HG03108 (cell line): ENCODE measurements around the gene CRELD2.

Experiments
- ATAC-seq: cut with Tn5 transposase; IDR thresholded peaks from one replicate; pipeline ENCODE4 v1.9.1; 2021; ENCODE audit warnings: moderate library complexity; ENCODE audit not compliant: unreplicated experiment

Gene CRELD2, protein sequence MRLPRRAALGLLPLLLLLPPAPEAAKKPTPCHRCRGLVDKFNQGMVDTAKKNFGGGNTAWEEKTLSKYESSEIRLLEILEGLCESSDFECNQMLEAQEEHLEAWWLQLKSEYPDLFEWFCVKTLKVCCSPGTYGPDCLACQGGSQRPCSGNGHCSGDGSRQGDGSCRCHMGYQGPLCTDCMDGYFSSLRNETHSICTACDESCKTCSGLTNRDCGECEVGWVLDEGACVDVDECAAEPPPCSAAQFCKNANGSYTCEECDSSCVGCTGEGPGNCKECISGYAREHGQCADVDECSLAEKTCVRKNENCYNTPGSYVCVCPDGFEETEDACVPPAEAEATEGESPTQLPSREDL

DNA sequence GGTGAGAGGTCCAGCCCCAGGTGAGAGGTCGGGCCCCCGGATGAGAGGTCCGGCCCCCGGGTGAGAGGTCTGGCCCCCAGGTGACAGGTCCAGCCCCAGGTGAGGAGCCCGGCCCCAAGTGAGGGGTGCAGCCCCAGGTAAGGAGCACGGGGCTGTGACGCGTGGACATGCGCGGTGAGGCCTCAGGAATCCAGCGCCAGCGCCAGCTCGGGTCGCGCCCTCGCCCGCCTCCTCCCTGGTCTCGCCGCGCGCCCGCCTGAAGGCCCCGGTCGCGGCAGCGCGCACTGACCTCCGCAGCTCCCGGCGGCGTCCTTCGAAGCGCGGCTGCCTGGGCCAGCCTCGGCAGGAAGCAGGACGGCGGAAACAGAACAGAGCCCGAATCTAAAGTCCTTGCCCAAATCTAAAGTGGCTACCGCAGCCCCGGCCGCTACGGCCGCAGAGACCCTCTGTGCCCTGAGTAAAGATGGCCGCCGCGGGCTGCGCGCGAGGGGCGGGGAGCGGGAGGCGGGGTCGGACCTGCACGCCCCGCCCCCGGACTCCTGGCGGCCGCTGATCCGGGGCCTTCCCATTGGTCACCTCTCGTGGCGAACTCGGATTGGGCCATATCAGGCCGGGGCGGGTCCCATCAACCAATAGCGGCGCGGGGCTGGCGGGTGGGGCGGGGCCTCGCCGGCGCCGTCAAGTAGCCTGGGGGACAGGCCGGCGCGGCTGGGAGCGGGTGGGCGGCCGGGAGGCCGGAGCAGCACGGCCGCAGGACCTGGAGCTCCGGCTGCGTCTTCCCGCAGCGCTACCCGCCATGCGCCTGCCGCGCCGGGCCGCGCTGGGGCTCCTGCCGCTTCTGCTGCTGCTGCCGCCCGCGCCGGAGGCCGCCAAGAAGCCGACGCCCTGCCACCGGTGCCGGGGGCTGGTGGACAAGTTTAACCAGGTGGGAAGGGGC, at the start of gene CRELD2, which contains the start of gene ALG12:
Gene CRELD2 (plus strand): TSS at position 661 of the 937 bp plus-strand sequence. CDS start 136 bp downstream, at position 797.
Gene ALG12 (minus strand): TSS at position 465 of the 937 bp plus-strand sequence. CDS start 4,673 bp downstream, outside the sequence.
- ATAC-seq: peak; percentile 88

DNA sequence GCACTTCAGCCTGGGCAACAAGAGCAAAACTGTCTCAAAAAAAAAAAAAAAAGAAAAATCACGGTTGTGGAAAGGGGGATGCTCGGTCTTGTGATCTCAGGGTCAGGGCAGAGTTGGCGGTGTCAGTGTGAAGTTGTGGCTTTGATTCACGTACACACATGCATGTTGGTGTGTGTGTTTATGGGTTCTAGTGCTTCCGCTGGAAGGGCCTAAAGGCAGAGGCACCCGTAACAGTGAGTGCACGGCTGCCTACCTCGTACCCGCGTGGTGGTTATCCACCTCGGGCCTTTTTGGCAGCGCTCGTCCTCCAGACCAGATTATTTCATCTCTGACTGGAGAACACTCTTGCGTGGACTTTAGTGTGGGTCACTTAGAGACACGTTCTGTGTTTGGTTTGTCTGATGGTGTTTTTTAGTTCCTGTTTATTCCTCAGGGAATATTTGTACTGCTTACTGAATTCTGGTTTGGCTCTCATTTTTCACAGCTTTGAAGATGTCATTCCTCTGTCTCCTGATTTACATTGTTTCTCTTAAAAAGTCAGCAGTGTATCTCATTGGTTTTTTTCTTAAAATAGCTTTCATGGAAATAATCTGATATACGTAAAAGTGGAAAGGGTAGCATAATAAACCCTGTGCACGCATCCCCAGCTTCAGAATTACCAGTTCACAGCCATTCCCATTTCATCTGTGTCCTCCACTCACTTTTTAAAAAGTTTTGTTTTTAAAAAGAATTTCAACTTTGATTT, 49.2 kb upstream of the CRELD2 start:
- ATAC-seq: no peak

DNA sequence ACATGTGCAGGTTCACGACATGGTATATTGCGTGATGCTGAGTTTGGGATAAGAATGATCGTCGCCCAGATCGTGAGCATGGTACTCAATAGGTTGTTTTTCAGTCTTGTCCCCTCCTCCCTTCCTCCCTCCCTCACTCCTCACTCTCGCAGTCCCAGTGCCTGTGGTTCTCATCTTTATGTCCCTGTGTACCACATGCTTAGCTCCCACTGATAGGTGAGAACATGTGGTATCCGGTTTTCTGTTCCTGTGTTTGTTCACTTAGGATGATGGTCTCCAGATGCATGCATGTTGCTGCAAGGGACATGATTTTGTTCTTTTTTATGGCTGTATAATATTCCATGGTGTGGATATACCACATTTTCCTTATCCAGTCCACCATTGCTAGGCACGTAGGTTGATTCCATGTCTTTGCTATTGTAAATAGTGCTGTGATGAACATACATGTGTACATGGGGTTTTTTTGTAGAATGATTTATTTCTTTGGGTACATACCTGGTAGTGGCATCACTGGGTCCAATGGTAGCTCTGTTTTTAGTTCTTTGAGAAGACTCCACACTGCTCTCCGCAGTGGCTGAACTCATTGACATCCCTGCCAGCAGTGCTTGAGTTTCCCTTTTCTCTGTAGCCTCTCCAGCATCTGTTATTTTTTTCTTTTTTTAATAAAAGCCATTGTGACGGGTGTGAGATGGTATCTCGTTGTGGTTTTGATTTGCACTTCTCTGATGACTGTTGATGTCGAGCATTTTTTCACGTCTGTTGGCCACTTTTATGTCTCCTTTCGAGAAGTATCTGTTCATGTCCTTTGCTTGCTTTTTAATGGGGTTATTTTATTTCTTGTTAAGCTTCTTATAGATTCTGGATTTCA, 48.4 kb upstream of the CRELD2 start:
- ATAC-seq: no peak

DNA sequence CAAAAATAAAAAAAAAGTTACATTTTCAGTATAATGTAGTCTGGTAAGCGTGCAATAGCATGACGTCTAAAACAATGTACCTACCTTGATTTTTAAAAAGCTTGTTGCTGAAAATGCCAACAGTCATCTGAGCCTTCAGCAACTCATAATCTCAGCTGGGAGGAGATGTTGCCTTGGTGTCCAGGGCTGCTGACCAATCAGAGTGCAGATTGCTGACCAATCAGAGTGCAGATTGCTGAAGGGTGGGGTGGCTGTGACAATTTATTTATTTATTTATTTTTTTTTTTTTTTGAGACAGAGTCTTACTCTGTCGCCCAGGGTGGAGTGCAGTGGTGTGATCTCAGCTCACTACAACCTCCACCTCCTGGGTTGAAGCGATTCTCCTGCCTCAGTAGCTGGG, 47.0 kb upstream of the CRELD2 start:
- ATAC-seq: no peak

DNA sequence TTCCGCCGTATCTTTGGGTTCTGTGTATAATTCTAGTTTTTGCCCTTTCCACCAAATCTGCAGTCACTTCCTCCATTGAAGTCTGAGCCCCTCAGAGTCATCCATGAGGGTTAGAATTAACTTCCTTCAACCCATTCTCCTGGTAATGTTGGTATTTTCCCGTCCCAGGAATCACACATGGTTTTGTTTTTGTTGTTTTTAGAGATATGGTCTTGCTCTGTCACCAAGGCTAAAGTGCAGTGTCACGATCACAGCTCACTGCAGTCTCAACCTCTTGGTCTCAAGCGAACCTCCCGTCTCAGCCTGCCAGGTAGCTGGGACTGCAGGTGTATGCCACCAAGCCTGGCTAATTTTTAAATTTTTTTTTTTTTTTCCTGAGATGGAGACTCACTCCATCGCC, 46.1 kb upstream of the CRELD2 start:
- no peak for ATAC-seq

DNA sequence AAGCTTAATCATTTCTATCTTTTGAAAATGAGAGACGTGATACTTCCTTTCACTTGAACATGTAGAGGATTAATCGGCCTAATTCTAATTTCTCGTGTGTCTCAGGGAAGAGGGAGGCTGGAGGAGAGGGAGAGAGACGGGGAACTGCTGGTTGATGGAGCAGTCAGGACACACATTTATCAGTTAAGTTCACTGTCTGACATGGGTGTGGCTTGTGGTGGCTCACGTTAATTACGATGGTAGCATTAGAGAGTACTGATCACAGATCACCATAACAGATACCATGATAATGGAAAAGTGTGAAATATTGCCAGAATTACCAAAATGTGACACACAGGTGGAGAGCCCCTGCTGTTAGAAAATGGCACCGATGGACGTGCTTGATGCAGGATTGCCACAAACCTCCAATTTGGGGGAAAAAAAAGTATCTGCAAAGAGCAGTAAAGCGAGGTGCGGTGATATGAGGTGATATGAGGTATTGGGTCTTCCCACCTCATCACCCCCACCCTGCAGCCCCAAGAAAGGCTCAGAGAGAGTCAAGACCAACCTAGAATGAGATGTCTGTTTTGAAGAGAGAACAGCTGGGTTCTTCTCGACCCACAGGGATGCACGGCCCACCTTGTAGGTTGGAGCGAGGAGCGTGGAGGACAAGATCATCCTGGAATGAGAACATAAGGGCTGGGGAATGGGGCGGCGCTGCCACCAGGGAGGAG, 45.0 kb upstream of the CRELD2 start:
- ATAC-seq: no peak

DNA sequence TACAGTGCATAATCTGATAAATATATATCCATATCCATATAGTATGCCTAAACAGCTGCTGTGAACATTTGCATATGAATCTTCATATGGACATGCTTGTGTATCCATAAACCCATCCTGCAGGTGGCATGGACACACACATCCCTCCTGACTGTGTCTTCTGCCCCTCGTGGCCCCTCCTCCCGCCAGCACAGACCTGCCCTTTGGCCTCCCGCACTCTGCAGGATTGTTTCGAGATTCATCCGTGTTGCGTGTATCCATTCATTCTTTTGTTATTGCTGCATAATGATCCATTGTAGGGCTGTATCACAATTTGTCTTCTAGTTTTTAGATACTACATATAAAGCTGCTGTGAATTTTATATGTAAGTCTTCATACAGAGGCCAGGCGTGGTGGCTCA, 40.8 kb upstream of the CRELD2 start:
- ATAC-seq: no peak

DNA sequence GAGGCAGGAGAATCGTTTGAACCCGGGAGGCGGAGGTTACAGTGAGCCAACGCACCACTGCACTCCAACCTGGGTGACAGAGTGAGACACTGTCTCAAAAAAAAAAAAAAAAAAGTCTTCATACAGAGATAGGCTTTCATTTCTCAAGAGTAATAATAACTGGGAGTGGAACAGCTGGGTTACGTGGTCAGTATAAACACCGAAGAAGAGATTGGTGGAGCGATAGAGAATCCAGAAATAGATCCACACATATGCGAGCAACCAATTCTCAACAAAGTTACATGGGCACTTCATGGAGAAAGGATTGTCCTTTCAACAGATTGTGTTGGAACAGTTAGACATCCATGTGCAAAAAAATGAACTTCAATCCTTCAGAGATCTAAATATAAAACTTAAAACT, 40.2 kb upstream of the CRELD2 start:
- no peak for ATAC-seq

DNA sequence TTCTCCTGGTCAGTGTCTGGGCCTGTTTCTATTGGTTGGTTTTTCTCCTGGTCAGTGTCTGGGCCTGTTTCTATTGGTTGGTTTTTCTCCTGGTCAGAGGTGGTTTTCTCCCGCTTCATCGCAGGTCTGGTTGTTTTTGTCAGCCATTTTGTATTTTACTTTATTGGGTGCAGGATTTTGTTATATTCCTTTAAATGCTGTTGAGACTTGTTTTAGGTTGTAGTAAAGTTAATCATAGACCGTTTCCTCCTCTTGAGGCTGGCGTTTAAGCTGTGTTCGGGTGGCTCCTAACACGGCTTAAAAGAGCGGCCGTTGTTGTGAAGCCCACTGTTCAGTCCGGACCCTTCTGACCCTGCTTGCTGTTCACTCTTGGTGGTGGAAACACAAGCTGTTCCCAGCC, 38.6 kb upstream of the CRELD2 start:
- no peak for ATAC-seq

DNA sequence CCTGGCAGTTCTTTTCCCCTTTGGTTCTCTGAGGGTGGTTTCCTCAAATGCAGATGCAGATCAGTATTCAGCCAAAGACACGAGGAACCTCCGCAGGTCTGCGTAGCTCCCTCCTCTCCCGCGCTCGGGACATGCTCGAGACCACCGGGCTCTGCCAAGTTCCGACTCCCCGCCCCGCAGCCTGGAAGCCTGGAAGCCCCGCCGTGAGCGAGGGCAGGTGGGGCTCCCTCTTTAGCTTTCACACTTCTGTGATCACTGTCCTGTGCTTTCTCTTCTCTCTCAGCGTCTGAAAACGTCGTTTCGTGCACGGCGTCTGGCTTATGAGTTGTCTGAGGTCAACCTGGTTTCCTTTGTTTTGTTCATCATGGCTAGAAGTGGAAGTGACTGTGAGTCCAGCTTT, 38.2 kb upstream of the CRELD2 start:
- no peak for ATAC-seq

DNA sequence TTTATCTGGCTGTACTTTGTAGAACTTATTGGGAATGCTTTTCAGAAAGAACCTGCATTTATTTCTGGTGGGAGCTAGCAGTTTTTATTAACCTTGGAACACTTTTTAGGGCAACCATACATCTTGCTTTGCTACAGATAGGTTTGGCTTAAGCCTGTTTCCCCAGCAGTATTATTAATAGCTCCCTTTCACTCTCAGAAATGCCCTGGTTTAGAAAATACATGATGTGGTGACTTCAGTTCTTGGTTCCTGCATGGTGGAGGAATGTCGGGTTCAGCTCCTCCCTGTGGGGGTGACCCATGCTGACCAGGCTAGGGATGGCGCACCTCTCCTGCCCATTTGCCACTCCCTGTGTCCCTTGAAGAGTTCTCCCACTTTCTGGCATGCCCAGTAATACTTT, 36.6 kb upstream of the CRELD2 start:
- ATAC-seq: no peak

DNA sequence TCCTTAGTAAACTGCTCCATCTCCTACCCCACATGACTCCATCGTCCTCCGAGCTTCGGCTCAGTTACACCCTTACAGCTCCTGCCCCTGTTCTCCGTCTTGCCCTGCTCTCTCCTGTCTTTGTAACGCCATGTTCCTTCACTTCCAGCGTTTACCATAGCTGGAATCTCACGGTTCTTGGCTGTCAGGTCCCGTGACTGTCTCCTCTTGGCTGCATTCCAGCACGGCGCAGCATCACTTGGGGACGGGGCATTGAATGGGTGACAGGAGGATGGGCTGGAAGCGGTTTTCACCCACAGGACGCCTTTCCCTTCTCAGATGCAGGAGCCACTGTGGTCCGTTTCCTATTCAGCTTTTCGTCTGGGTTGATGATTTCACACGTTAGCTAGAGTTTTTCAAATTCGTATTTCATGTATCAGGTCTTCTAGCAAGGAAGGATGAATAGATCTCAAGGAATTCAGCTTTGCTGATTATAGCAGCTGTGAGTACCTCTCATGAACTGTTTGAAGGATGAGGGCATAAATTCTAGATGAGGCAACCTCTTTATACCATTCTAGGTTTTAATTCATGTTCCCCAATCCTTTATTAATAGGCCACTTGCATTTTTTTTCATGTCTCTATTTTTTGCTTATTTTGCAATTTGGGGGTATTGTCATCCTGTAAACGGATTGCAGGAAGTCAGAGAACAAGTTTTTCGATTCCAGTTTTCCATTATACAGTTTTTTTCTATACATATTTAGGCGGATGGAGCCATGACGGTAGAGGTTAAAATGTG, 35.7 kb upstream of the CRELD2 start:
- ATAC-seq: no peak

DNA sequence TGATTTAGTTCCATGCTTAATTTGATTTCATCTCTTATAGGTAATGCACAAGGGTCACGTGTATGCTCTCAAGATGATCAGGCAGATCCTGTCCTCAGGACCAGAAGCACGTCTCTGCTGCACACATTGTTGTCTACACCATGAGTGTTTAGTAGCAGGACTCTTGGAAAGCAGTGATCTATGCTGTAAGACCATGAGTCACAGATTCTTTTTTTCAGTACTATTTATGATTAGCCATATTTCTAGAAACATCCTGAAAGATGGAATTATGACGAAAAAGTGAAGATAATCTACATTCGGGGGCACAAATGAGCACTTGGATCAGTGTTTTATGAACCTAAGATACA, 35.2 kb upstream of the CRELD2 start:
- ATAC-seq: no peak

DNA sequence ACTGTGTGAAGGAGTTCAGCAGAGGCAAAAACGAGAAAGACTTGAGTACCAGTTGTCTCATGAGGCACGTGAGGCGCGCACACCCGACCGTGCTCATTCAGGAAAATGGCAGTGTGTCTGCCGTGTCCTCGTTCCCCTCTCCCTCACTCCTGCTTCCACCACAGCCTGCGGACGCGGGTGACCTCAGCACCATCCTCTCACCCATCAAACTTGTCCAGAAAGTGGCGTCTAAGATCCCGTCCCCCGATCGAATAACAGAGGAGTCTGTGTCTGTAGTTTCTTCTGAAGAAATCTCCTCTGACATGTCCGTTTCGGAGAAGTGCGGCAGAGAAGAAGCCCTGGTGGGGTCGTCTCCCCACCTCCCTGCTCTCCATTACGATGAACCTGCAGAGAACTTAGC, 34.4 kb upstream of the CRELD2 start:
- ATAC-seq: no peak

DNA sequence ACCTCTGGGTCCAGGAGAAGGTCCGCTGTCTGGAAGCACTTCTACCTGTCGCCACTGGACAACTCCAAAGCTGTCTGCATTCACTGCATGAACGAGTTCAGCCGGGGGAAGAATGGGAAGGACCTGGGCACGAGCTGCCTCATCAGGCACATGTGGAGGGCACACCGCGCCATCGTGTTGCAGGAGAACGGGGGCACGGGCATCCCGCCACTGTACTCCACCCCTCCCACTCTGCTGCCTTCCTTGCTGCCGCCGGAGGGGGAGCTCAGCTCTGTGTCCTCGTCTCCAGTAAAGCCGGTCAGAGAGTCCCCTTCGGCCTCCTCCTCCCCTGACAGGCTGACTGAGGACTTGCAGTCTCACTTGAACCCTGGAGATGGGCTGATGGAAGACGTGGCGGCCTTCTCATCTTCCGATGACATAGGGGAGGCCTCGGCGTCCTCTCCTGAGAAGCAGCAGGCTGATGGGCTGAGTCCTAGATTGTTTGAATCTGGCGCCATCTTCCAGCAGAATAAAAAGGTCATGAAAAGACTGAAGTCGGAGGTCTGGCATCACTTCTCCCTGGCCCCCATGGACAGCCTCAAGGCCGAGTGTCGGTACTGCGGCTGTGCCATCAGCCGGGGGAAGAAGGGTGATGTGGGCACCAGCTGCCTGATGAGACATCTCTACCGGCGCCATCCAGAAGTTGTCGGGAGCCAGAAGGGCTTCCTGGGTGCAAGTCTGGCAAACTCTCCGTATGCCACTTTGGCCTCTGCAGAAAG, 33.8 kb upstream of the CRELD2 start:
- no peak for ATAC-seq

DNA sequence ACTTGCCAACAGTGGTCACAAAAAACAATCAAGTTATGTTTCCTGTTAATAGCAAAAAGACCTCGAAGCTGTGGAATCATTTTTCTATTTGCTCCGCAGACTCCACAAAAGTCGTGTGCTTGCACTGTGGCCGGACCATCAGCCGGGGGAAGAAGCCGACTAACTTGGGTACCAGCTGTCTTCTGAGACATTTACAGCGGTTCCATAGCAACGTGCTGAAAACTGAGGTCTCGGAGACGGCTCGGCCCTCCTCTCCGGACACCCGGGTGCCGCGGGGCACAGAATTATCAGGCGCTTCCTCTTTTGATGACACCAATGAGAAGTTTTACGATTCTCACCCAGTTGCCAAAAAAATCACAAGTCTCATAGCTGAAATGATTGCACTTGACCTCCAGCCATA, 33.2 kb upstream of the CRELD2 start:
- ATAC-seq: no peak

DNA sequence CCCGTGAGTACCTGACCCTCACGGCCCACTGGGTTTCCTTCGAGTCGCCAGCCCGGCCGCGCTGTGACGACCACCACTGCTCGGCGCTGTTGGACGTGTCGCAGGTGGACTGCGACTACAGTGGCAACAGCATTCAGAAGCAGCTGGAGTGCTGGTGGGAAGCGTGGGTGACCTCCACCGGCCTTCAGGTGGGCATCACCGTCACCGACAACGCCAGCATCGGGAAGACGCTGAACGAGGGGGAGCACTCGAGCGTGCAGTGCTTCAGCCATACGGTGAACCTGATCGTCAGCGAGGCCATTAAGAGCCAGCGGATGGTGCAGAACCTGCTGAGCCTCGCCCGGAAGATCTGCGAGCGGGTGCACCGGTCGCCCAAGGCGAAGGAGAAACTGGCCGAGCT, 32.6 kb upstream of the CRELD2 start:
- no peak for ATAC-seq

DNA sequence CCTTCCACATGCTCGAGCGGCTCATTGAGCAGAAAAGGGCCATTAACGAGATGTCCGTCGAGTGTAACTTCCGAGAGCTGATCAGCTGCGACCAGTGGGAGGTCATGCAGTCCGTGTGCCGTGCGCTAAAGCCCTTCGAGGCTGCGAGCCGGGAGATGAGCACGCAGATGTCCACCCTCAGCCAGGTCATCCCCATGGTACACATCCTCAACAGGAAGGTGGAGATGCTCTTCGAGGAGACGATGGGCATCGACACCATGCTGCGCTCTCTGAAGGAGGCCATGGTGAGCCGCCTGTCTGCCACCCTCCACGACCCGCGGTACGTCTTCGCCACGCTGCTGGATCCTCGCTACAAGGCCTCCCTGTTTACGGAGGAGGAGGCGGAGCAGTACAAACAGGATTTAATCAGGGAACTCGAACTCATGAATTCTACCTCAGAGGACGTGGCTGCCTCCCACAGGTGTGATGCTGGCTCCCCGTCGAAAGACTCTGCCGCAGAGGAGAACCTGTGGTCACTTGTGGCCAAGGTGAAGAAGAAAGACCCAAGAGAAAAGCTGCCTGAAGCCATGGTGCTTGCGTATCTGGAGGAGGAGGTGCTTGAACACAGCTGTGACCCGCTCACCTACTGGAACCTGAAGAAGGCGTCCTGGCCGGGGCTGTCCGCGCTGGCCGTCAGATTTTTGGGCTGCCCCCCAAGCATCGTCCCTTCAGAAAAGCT, 31.9 kb upstream of the CRELD2 start:
- ATAC-seq: no peak
